IMR-90 (cell line): Measurements from ENCODE around the gene DHRS7B.

Experiments used
- CHD1 ChIP-seq: IDR thresholded peaks from 2 replicates; pipeline ENCODE4 v1.6.1; 2012; ENCODE audit warnings: low read depth, low read length, improper control_type of control experiment
- CTCF ChIP-seq: conservative IDR thresholded peaks from 2 replicates; pipeline ENCODE4 v1.5.1; 2012; ENCODE audit warnings: mild to moderate bottlenecking, low read depth, low read length, improper control_type of control experiment
- MAFK ChIP-seq: IDR thresholded peaks from 2 replicates; pipeline ENCODE4 v1.6.1; 2012; ENCODE audit warnings: low read depth, low read length, improper control_type of control experiment
- MAZ ChIP-seq: IDR thresholded peaks from 2 replicates; pipeline ENCODE4 v1.6.1; 2012; ENCODE audit warnings: low read depth, mild to moderate bottlenecking, low read length, improper control_type of control experiment, moderate library complexity, borderline replicate concordance
- MXI1 ChIP-seq: IDR thresholded peaks from 2 replicates; pipeline ENCODE4 v1.6.1; 2012; ENCODE audit warnings: low read depth, mild to moderate bottlenecking, low read length, moderate library complexity, borderline replicate concordance
- NFE2L2 ChIP-seq: fragments of 150-350 bp; IDR thresholded peaks from 2 replicates; pipeline ENCODE4 v1.6.1; 2016; ENCODE audit warnings: low read depth, mild to moderate bottlenecking, low read length
- POLR2A ChIP-seq: IDR thresholded peaks from 2 replicates; pipeline ENCODE4 v1.6.1; 2012; ENCODE audit warnings: mild to moderate bottlenecking, low read depth, low read length
- RAD21 ChIP-seq: IDR thresholded peaks from 2 replicates; pipeline ENCODE4 v1.6.1; 2012; ENCODE audit warnings: low read length, improper control_type of control experiment
- RCOR1 ChIP-seq: IDR thresholded peaks from 2 replicates; pipeline ENCODE4 v1.6.1; 2012; ENCODE audit warnings: mild to moderate bottlenecking, low read length, improper control_type of control experiment; ENCODE audit not compliant: insufficient replicate concordance
- RFX5 ChIP-seq: IDR thresholded peaks from 2 replicates; pipeline ENCODE4 v1.8.0; 2012; ENCODE audit warnings: low read depth, mild to moderate bottlenecking, low read length, moderate library complexity
- SMC3 ChIP-seq: fragments of 150-350 bp; IDR thresholded peaks from 2 replicates; pipeline ENCODE4 v1.6.1; 2016; ENCODE audit warnings: low read depth, mild to moderate bottlenecking, antibody characterized with exemption, low read length, moderate library complexity
- USF2 ChIP-seq: fragments of 150-350 bp; IDR thresholded peaks from 2 replicates; pipeline ENCODE4 v1.6.1; 2017; ENCODE audit warnings: mild to moderate bottlenecking, antibody characterized with exemption, low read length, low read depth

- TF ChIP-seq NFE2L2 (no peak), POLR2A (no peak), CTCF (no peak), RAD21 (no peak), RFX5 (no peak), MAFK (no peak), RCOR1 (no peak), MXI1 (no peak), CHD1 (no peak), SMC3 (no peak), USF2 (no peak), MAZ (no peak)
Measured at GRCh38 chr17:21196126-21196525, 69.4 kb downstream of the DHRS7B start.
